CD4-positive, alpha-beta T cell treated with Interferon alpha-2 for 1 hour (primary cell): Measurements from ENCODE around the gene THSD4.

ENCODE experiments used
- DNase-seq, 2 donors: peaks; one replicate each; pipeline ENCODE4 v3.0.0-alpha.2; 2020 to 2022

Gene THSD4

GRCh38 chr15:71610728-71611552, 495.7 kb downstream of the THSD4 start:
- DNase-seq = no peak

GRCh38 chr15:71611553-71612396, 496.5 kb downstream of the THSD4 start:
- no peak for DNase-seq

- DNase-seq = no peak
Observed at GRCh38 chr15:71612397-71612722, 497.1 kb downstream of the THSD4 start.

- DNase-seq = no peak
Observed at GRCh38 chr15:71612869-71613268, 497.6 kb downstream of the THSD4 start.

GRCh38 chr15:71623111-71623510, 507.8 kb downstream of the THSD4 start:
- DNase-seq = no peak

- no peak for DNase-seq
Observed at GRCh38 chr15:71626596-71627088, 511.4 kb downstream of the THSD4 start.

GRCh38 chr15:71627188-71627587, 511.9 kb downstream of the THSD4 start:
- no peak for DNase-seq

GRCh38 chr15:71627604-71628003, 512.3 kb downstream of the THSD4 start:
- DNase-seq = no peak

- no peak for DNase-seq
Observed at GRCh38 chr15:71628988-71629770, 513.9 kb downstream of the THSD4 start.

GRCh38 chr15:71629781-71630474, 514.7 kb downstream of the THSD4 start:
- no peak for DNase-seq

GRCh38 chr15:71630475-71630809, 515.2 kb downstream of the THSD4 start:
- DNase-seq = no peak

GRCh38 chr15:71632576-71633195, 517.4 kb downstream of the THSD4 start:
- DNase-seq = no peak

GRCh38 chr15:71634820-71635560, 519.7 kb downstream of the THSD4 start:
- no peak for DNase-seq

- DNase-seq = no peak
Observed at GRCh38 chr15:71635735-71636134, 520.5 kb downstream of the THSD4 start.

GRCh38 chr15:71638876-71639275, 523.6 kb downstream of the THSD4 start:
- no peak for DNase-seq

GRCh38 chr15:71639471-71639870, 524.2 kb downstream of the THSD4 start:
- DNase-seq = no peak

- no peak for DNase-seq
Observed at GRCh38 chr15:71643918-71644317, 528.6 kb downstream of the THSD4 start.

- DNase-seq = no peak
Observed at GRCh38 chr15:71646767-71647486, 531.7 kb downstream of the THSD4 start.

- DNase-seq = no peak
Observed at GRCh38 chr15:71647487-71647808, 532.2 kb downstream of the THSD4 start.

- DNase-seq = no peak
Observed at GRCh38 chr15:71648095-71648494, 532.8 kb downstream of the THSD4 start.

- DNase-seq = no peak
Observed at GRCh38 chr15:71649894-71650293, 534.6 kb downstream of the THSD4 start.
